OCI-M2 (cell line): ENCODE data around the gene EBF3.

Experiments
- DNase-seq: peaks from one replicate; lab custom pipeline; 2025; ENCODE audit not compliant: unreplicated experiment; lab: John Stamatoyannopoulos, UW

Gene EBF3

DNA sequence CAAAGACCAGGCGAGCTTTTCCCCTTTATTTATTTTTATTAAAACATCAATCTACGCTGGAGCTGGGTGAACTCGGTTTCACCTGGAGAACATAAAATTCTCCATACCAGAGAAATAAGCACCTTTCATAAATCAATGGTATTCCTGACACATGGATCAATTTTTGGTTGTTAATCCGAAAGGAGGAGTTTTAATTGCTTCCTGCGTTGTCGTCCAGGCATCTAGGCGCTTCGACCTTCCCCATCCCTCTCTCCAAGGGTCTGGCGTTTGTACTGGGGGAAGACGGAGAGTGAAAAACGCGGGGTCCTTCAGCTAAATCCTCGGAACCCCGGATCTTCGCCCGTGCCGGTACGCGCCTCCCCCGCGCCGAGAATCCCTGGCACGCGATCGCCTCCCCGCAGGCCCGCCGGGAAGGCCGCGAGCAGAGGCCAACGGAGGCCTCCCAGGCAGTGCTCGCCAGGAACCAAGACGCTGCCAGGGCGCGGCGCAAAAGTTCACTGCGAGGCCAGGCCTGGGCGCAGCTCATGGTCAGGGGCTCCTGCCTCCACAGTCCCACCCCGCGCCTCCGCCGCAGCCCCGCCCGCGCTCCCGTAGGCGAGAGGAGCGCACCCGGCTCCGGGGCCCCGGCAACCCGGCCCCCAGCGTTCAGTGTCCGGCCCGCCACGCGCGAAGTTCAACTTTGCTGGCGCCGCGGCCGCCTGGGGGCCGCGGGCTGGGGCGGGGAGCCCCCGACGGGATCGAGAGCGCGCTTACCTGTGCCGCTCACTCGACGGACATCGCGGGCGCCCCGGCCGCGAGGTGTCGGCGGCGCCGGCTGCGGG lies 8.3 kb upstream of the EBF3 start:
- no peak for DNase-seq

GRCh38 chr10:129971381-129972144 lies 7.5 kb upstream of the EBF3 start:
- no peak for DNase-seq

GRCh38 chr10:129970465-129971364 lies 6.6 kb upstream of the EBF3 start:
- DNase-seq: no peak

GRCh38 chr10:129969911-129970464 lies 5.9 kb upstream of the EBF3 start:
- no peak for DNase-seq

DNA sequence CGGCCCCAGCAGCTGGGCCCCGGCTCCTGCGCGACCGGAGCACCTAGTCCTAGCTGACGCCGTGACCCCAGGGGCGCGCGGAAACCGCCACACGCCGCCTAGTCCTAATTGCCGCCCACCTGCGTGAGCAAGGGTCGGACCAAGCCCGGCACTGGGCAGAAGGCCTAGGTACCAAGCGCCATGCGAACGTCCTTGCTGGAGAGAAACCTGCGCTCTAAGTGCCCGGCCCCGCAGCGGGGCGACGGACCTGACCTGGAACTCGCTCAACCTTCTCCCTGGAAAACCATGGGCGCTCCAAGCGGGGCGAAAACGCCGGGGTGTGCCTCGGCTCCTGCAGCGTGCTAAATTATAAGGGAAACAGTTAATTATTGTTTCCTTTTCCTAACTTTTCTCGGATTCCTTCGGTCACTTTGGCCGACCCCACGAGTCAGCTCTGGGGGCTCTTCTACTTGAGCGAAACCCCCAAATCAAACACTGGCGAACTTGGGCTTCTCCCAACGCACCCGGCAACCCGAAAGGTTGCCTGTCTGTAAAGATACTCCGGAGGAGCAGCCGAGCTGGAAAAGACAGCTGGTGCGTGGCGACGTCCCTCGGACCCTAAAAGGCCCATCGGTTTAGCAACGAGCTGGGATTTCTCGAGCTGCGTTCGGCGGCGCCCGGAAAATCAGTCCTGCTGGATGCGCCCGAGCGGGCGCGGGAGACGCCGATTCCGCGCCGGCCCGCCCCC lies 5.3 kb upstream of the EBF3 start:
- DNase-seq: no peak

GRCh38 chr10:129968853-129969183 lies 4.7 kb upstream of the EBF3 start:
- no peak for DNase-seq

GRCh38 chr10:129968020-129968852 lies 4.2 kb upstream of the EBF3 start:
- no peak for DNase-seq

GRCh38 chr10:129967579-129968019 lies 3.5 kb upstream of the EBF3 start:
- DNase-seq: no peak

DNA sequence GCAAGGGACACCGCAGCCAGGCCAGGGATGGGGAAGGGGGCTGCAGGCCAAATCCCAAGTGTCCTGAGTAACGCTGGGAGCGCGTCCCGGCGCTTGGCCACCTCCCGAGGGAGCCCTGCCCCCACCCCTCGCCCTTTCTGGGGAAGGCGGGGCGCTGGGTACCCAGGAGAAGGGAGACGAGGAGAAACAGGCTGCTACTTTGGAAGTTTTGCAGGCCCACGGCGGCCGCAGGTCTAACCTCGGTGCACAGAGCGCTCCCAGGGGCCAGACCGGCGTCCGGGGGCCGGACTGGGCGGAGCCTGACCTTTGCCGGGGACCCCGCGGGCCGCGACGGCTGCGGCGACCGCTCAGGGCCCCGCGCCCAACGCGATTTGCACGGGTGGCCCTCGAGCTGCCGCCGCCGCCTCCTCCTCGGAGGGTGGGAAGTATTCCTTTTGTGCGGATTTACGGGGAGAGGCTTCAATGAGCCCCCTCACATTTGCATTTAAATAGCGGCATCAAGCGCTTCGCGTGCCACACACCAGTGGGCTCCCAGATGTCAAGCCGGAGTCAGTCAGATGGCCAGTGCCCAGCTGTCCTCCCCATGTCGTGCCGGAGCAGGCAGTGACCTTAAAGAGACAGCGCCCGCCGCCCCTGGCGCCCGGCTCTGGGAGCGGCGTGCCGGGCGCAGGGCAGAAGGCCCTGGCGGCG lies 3.0 kb upstream of the EBF3 start:
- DNase-seq: no peak

- no peak for DNase-seq
These were observed 2.4 kb upstream of the EBF3 start for GRCh38 chr10:129966370-129966888.

DNA sequence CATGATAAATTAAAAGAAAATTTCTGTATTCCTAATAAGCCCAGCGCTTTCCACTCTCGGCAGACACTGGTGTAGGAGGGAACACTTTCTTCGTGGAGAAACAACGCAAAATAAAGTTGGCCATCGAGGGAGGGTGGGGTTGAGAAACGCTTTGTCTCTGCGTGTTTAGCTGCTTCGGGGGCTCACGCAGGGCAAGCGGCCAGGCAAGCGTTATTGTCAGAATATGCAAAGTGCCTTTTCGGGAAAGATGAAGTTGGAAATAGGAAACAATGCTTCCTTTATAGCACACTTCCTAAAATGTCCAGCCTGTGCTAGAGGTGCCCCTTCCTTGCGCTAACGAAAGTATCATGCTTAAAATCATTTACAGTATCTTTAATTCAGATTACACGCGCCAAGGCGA lies 1.9 kb upstream of the EBF3 start:
- DNase-seq: no peak

GRCh38 chr10:129965425-129965808 lies 1.3 kb upstream of the EBF3 start:
- no peak for DNase-seq

DNA sequence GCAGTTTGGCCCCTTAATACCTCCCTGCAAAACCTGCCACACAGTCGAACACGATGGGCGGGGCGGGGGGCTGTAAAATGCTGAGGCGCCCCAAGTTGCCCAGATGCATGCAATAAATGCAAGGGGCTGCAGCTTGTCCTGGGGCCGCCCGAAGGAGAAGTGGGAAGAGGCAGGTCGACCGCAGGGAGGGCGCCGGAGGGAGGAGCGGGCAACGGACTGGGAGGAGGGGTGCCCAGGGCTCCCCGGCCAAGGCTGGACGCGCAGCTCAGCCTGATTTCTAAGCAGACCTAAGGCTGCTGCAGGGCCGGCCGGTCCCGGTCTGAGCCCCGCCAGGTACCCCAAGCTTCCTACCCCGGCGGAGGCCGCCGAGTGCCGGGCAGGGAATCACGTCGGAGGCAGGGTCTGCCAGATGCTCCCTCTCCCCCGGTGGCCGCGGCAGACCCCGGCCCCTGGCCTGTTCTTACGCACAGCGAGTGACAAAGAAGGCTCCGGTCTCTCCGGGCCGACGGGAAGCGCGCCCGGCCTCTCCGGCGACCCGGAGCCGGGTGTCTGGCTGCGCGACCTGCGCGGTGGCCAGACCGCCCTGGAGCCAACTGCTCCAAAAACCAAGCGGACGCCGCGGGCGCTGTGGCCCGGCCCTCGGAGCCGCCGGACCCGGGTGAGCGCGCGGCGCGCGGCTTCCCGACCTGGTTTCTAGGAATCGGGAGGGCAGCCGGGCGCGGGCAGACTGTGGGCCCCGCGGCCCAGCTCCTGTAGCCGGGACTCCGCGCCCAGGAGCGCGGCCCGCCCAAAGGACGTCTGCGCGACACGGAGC lies 744 bp upstream of the EBF3 start:
- no peak for DNase-seq

GRCh38 chr10:129962872-129963640 lies 1.0 kb downstream of the EBF3 start:
- no peak for DNase-seq

DNA sequence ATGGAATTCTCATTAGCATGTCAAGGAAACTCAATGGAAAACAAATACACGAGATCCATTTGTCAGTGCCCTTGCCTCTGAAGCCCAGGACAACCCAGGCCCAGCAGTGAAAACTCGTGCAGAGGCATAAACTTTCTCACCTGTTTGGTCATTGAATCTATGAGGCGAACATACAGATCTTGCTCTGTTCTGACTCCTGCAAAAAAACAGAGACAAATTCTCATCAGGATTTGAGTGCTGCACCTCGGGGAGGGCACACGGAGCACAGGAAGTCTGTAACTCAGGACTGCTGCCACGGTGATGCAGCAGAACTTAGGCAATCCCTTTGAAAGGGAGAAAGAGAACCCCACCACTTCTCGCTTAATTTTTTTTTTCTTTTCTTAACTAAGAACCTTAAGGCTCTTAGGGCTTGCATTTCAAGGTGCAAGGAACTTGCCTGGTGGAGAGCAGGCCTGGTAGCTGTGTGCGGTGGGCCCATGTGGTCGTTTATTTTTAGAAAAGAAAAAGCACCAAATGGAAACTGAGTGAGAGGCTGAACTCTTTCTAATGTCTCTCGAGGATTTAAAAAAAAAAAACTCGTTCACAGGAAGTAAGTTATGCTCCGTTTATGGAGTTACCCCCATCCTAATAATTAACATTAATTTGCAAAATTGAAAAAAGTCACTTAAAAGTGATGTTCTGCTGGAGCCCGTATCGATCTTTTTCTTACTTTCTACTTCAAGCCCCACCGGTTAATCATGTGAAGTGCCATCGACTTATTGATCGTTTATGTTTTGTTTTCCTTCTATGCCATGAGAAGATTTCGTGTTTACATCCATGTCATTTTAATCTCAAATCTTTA lies 1.8 kb downstream of the EBF3 start:
- DNase-seq: no peak

GRCh38 chr10:129961157-129961701 lies 2.8 kb downstream of the EBF3 start:
- no peak for DNase-seq
